GM19193 (cell line): ENCODE data around the gene EMP1.

Source experiments
- POLR2A ChIP-seq: IDR thresholded peaks from 4 replicates; pipeline ENCODE4 v1.6.1; 2011; ENCODE audit not compliant: insufficient read depth, insufficient read length; ENCODE audit errors: extremely low read depth

EMP1 gene

DNA sequence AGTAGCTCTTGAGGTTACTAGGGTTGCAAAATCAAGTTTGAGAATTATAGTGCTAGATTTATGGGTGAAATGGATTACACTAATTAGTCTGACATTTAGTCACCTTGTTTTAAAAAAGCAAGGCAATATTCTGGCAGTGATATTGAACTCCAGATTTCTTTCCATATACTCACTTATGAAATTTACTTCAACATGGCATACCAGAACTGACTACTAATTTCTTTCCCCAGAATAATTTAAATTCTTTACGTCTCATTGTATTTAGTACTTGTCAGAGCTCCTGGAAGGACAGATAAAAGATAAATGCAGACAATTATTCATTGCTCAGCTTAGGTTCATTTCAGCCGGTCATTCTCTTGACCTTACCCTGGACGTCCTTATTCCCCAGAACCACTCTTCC is 24.3 kb downstream of the EMP1 start:
- TF ChIP-seq POLR2A, result no peak

DNA sequence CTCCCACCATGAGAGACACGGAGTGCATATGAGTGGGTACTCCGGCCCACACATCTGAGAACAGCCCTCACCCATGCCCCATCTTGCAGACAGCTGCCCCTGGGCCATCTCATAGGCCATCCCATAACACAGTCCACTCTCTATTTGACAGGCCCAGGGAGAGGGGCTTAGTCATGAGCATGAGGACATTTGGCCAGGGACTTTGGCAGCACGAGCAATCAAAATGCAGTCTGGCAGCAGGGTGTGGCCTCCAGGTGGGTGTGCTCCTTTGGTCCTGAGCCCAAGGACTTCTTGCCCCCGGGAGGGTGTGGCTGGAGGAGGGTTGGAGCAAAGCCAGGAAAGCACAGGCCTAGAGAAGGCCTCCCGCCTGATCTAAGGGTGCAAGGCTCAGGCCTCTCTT is 25.6 kb downstream of the EMP1 start:
- TF ChIP-seq POLR2A, result no peak

DNA sequence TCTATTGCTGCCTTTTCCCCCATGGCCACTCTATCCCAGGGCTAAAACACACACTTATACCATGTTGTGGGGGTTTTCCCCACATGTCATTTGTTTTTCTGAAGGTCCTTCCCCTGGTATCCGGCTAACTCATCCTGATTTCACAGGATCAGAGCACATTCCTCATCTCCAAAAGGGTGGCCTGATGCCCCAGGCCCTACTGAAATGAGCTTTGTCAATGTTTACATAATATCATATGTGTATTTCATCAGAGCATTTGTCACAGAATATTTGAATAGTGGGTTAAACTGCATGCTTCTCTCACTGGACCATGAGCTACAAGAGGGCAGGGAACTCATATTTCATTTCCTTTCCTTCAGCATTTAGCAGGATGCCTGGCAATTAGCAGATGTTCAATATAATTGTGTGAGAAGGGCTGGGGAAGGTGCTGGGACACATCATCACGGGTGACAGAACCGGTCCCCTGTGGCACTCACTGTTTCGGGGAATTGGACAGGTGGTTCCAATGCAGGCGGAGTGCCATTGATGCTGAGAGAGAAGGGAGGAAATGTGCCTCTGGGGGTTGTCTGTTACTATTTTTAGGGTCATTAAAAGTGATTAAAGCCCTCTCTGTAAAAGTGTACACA is 26.8 kb downstream of the EMP1 start:
- TF ChIP-seq POLR2A, result no peak

DNA sequence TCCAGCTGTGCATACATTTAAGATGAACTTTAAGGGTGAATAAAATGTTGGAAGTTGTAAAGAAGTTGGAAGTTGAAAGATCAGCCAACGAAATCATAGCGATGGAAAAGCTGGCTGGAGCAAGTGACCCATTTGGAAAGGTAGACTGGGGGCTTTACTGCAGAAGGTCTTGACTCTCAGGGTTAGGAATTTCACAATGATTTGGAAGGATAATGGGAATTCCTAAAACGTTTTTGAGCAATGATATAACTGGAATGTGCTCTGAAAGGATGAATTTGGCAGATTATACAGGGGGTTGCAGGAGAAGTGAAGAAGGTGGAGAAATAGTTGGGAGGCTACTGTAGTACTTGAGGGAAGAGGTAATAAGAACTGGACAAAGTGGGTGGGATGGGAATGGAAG is 27.4 kb downstream of the EMP1 start:
- no peak for TF ChIP-seq POLR2A

DNA sequence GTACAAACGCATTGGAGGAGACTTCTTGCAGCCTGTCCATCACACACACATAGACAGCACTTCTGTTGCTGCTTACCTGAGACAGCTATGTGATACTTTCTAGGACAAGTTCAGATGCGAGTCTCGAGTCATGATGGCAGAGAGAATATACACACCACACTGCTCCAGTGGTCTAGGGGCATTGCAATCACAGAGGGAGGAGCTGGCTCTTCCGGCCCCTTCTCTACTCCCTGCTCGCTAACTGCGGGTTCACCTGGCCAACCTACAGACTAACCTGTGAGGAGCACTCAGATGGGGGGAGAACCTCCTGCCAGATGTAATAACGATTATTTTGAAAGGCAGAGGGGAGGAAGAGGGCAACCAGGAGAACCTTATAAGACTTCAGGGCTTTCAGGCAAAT is 30.7 kb downstream of the EMP1 start:
- TF ChIP-seq POLR2A, result no peak

DNA sequence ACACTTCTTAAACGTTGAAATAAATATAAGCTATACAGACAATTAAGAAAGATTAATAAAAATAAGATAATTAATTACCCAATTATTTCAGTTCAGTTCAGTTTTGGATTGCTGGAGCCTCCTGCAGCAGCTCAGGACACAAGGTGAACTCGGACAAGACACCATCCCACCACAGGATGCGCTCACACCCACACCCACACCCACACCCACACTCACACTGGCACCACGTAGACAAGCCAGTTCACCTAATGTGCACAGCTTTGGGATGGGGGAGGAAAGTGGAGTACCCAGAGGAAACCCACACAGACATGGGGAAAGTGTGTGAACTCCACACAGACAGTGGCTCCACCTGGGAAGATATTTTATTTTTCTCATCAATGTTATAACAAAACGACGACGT is 32.1 kb downstream of the EMP1 start:
- no peak for TF ChIP-seq POLR2A

DNA sequence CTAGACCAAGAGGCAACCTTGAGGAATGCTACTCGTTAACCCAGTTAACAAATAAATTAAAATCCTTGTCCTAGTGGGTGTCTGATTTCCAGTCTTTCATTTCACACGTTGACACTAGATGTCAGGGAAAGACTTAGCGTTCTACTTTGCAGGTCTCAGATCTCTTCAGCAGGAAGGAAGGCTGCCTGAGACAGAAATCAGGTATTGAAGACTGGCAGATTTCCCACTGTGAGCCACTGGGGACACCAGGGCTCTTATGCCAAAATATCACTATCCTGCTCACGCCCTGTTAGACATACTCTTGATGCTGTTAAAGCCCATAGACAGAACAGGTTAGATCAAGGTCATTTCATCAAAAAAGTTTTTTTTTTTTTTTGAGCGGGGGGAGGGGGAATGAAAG is 33.0 kb downstream of the EMP1 start:
- no peak for TF ChIP-seq POLR2A

DNA sequence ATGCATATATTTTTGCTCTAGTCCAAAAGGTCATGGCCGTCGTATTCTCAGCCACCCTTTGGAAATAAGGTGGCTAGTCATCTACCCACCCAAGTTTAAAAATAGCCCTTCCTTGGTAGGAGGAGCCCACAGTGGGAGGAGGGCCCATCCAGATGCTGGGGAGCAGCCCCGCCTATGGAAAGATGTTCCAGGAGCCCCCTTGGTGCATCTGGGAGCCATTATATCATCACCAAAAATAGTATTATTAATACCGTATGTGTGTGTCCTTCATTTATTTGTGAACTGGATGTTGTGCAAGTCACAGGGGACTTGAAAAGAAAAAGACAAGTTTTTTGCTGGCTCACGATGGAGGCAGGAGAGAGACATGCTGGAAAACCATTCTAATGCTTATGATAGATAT is 34.0 kb downstream of the EMP1 start:
- no peak for TF ChIP-seq POLR2A

DNA sequence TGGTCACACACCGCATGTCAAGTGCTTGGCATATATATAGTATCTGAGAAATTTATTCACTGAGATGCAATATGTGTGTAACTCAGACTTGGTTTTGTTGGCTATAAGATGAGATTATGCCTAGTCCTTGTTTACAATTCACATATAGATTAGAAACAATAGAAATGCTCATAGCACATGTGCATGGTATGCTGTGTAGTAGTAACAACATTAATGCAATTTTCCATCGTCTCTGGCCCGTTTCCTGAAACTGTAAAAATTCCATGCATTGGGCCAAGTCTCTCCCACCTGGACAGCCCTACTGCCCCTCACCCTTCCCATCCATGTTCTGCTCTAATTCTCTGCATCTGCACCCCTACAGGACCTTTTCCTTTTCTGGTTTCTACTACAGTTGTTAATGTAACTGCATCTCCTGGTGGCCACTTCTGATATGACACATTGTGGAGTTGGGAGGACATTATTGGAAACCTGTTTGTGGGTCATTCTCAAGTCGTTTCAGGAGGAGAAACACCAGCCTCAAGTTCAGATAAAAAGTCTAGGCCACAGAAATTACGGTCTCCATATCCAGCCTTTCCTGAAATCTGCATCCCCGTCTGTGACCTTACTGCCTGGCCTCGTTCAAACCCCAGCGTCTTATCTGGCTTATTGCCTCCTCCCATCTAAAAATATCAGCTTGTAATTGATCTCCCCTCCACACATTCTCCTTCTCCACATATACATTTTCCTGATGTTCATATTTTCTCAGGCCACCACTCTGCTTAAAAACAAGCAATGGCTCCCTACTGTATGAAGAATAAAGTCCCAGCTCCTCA is 37.5 kb downstream of the EMP1 start:
- no peak for TF ChIP-seq POLR2A

DNA sequence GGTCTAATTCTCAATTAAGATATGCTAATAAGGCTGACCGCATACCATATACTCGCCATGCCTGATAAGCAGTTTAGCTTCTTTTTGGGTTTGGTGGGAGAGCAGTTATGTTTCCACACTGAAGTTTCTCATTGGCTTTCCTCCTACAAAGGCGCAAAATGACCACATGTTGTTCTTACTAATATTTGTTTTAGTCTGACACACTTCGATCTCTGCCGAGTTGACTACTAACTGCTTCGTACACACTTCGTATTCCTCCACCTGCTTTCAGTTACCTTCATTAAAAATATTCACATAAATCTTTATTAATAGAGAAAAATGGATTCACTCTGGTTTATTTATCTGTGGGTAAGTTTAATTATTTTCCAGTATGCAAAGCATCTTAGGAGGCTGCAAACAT is 41.7 kb downstream of the EMP1 start:
- no peak for TF ChIP-seq POLR2A

DNA sequence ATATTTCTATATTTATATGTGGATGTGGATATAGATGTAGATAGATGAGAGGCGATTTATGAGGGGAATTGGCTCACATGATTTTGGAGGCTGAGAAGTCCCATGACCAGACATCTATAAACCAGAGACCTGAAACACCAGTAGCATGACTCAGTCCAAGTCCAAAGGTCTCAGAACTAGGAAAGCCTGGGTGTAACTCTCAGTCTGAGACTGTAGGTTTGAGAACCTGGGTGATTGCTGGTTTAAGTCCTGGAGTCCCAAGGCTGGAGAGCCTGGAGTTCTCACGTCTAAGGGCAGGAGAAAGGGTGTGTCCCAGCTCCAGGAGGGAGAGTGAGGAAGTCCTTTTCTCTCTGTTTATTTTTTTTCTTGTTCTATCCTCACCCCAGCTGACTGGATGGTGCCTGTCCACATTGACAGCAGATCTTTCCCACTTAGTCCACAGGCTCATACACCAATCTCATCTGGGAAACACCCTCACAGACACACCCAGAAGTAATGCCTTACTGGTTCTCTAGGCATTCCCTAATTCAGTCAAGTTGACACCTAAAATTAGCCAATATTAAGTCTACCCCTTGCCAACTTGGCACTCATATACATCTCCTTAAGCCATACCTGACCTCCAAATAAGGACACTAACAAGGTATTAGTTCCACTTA is 45.4 kb downstream of the EMP1 start:
- no peak for TF ChIP-seq POLR2A

DNA sequence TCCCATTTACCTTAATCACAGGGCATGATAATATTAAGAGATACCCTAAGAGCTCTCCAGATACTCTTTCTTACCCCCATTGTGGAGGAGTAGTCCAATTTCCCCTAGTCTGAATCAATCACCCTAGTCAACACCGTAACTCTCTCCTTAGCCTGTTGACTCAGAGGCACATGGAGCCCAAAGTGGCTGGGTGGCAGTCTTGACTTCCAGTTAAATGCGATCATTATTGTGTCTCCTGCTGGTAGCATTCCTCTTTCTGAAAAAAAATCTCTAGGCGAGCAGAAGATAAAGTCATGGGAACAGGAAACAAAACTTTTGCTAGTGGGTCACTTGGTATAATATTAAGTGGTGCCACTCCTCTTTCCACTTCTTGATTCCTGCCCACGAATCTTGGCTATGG is 46.4 kb downstream of the EMP1 start:
- no peak for TF ChIP-seq POLR2A

DNA sequence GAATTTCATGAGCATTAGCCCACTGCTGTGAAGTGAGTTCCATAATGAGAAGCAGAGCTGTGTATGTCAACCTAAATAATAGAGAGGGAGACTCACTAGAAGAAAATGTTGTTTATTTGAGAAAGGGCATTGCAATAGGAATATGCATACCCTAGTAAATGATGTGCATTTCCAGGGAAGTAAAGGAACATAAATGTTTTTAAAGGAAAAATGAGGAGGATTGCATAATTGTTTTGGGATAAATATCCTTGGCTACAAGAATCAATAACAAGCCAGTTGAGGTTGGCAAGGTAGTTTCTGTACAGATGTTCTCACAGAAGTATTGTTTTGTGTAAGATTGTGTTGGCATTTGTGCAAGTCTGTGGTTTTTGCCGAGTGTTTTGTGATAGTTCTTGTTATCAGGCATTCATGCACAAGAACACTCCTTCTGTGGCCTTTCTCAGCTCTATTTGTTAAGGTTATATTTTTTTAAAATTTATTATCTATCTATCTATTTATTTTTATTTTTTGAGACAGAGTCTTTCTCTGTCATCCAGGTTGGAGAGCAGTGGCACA is 47.1 kb downstream of the EMP1 start:
- no peak for TF ChIP-seq POLR2A

DNA sequence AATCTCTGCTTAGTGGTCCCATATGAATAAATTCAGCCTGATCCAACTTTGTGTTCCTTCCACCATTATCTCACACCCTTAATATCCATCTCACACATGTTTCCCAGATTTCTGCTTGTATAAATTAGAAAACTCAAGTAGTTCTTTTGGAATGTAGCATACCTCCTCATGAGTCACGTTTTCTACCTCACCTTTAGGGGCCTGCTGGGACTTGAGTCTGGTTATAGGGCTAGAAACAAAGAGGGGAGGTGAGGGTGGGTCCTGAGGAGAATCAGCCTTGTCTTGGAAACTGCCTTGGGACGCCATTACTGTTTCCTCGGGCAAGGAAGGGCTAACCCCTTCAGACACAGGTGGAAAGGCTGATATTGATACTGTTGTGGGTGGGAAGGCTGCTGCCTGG is 51.1 kb downstream of the EMP1 start:
- no peak for TF ChIP-seq POLR2A

DNA sequence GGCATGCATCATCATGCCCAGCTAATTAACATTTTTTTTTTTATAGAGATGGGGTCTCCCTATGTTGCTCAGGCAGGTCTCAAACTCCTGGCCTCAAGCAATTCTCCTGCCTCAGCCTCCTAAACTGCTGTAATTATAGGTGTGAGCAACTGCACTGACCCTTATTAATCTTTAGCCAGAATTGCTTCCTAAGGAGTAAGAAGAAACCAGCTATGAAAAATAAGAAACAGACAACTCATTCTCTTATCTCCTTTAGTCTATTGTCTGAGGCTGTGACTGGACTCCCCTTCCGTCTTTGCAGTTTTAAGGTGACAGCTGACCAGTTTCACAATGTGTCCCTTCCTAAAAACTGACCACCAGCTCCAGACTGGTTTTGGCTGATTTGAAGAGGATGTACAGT is 52.4 kb downstream of the EMP1 start:
- no peak for TF ChIP-seq POLR2A

DNA sequence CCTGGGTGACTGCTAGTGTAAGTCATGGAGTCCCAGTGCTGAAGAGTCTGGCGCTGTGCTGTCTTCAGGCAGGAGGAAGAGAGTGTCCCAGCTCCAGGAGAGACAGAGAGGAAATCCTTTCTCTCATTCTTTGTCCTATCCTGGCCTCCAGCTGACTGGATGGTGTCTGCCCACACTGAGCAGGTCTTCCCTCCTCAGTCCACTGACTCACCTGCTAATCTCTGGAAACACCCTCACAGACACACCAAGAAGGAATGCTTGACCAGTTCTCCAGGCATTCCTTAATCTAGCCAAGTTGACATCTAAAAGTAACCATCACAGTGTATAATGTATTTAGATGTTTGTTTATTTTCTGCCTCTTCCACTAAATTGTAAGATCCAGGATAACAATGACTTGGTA is 53.9 kb downstream of the EMP1 start:
- TF ChIP-seq POLR2A, result no peak
